NCI-H1105 (cell line): ENCODE measurements around the gene PVALEF.

Source experiments
- DNase-seq: peaks from one replicate; lab custom pipeline; 2025; lab: John Stamatoyannopoulos, UW

Gene PVALEF

GRCh38 chr17:81162491-81162890 is 2.8 kb upstream of the PVALEF start:
- DNase-seq, result no peak

GRCh38 chr17:81163051-81163695 is 2.1 kb upstream of the PVALEF start:
- DNase-seq, result no peak

GRCh38 chr17:81163703-81164370 is 1.5 kb upstream of the PVALEF start:
- DNase-seq, result no peak

- no peak for DNase-seq
These were observed 699 bp upstream of the PVALEF start for GRCh38 chr17:81164371-81165245.

- DNase-seq, result no peak
These were observed 756 bp downstream of the PVALEF start, which contains the start of gene AATK for GRCh38 chr17:81166033-81166492. Gene AATK, minus strand, starts transcription at chr17:81166221. Its CDS starts 229 bp downstream, at chr17:81165992.

GRCh38 chr17:81167194-81167524 is 1.9 kb downstream of the PVALEF start:
- no peak for DNase-seq

GRCh38 chr17:81167638-81168037 is 2.3 kb downstream of the PVALEF start:
- no peak for DNase-seq

GRCh38 chr17:81169870-81170309 is 4.6 kb downstream of the PVALEF start:
- DNase-seq, result no peak

GRCh38 chr17:81170727-81171494 is 5.6 kb downstream of the PVALEF start:
- DNase-seq, result no peak

GRCh38 chr17:81171941-81172340 is 6.6 kb downstream of the PVALEF start:
- no peak for DNase-seq

GRCh38 chr17:81173052-81173761 is 7.9 kb downstream of the PVALEF start:
- no peak for DNase-seq

GRCh38 chr17:81173762-81174155 is 8.5 kb downstream of the PVALEF start:
- no peak for DNase-seq

GRCh38 chr17:81176666-81177065 is 11.4 kb downstream of the PVALEF start:
- DNase-seq, result no peak

- no peak for DNase-seq
These were observed 13.1 kb downstream of the PVALEF start for GRCh38 chr17:81178136-81179091.

- DNase-seq, result no peak
These were observed 13.9 kb downstream of the PVALEF start for GRCh38 chr17:81179220-81179619.

GRCh38 chr17:81179861-81180260 is 14.6 kb downstream of the PVALEF start:
- no peak for DNase-seq

- DNase-seq, result no peak
These were observed 15.8 kb downstream of the PVALEF start for GRCh38 chr17:81180836-81181810.

- DNase-seq, result no peak
These were observed 16.5 kb downstream of the PVALEF start for GRCh38 chr17:81181811-81182185.

GRCh38 chr17:81182596-81182995 is 17.3 kb downstream of the PVALEF start:
- no peak for DNase-seq
